Medulla oblongata (tissue), 1 donor: ENCODE results near the gene ZG16B.

ENCODE experiments used
- DNase-seq: peaks from one replicate; pipeline ENCODE4 v3.0.0-alpha.2; 2015; ENCODE audit errors: extremely low spot score

ZG16B gene

GRCh38 chr16:2829501-2830354 lies at the start of gene ZG16B:
Gene ZG16B, plus strand, starts transcription at chr16:2830303. Its CDS starts 139 bp downstream, at chr16:2830442.
- DNase-seq: no peak

- DNase-seq: no peak
Measured at GRCh38 chr16:2782583-2783351, 47.3 kb upstream of the ZG16B start.

GRCh38 chr16:2783581-2784357 lies 46.3 kb upstream of the ZG16B start:
- DNase-seq: no peak

- no peak for DNase-seq
Measured at GRCh38 chr16:2784358-2785100, 45.6 kb upstream of the ZG16B start.

GRCh38 chr16:2785101-2785991 lies 44.8 kb upstream of the ZG16B start:
- no peak for DNase-seq

- DNase-seq: no peak
Measured at GRCh38 chr16:2786061-2786825, 43.9 kb upstream of the ZG16B start.

GRCh38 chr16:2786826-2787151 lies 43.3 kb upstream of the ZG16B start:
- no peak for DNase-seq

GRCh38 chr16:2787406-2787805 lies 42.7 kb upstream of the ZG16B start, which contains the start of gene PRSS33:
Gene PRSS33, minus strand, starts transcription at chr16:2787560. Its CDS starts 1,013 bp downstream, at chr16:2786547.
- no peak for DNase-seq

- DNase-seq: no peak
Measured at GRCh38 chr16:2787961-2788360, 42.1 kb upstream of the ZG16B start.

GRCh38 chr16:2790631-2791030 lies 39.5 kb upstream of the ZG16B start:
- no peak for DNase-seq

GRCh38 chr16:2791174-2791573 lies 38.9 kb upstream of the ZG16B start:
- no peak for DNase-seq

GRCh38 chr16:2792940-2793339 lies 37.2 kb upstream of the ZG16B start:
- DNase-seq: no peak

GRCh38 chr16:2795395-2796143 lies 34.5 kb upstream of the ZG16B start:
- DNase-seq: no peak

- no peak for DNase-seq
Measured at GRCh38 chr16:2798723-2799204, 31.3 kb upstream of the ZG16B start.

- no peak for DNase-seq
Measured at GRCh38 chr16:2799205-2799858, 30.8 kb upstream of the ZG16B start.

GRCh38 chr16:2799859-2800226 lies 30.3 kb upstream of the ZG16B start:
- no peak for DNase-seq

GRCh38 chr16:2803545-2804195 lies 26.4 kb upstream of the ZG16B start:
- DNase-seq: no peak

GRCh38 chr16:2804728-2805127 lies 25.4 kb upstream of the ZG16B start:
- no peak for DNase-seq
